ENCODE data around the gene NKX2-3. TPM values are rescaled to one million over a fixed set of nuclear protein-coding genes. Genes with fewer than 3 reads are reported as not detected.

NKX2-3 gene
- total RNA-seq, 3 donors from 2014 or later (not counting 1 experiment from before 2014, with no cell fraction given), result not detected

DNA sequence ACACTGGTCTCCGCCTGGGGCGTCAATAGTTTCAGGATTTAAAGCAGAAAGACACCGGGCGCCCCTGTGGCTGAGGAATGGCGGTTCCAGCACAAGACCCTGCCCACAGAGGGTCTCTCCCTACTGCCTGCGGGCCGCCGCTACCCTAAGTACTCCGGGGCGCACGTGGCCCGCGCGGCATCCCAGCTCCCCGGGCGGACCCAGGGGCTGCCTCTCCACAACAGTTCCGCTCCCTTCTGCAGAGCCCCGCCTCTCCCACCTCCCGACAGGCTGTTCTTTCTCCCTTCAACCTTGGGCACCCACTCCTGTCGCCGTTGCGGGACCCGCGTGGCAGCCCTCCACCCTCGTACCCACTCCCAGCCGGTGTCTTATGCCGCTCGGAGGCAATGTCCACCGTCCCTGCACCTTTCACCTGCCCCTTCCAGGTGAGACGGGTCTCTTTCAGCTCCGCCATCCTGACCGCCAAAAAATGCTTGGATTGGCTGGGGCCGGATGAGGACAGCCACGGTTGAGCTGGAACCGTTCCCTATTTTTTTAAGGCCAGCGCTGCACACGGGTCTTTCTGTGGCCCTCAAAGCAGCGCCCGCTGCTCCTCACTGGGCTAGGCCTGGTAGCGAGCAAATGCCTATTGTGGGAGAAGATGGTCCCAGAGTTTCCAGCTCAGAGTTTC is 1.6 kb upstream of the NKX2-3 start:
- ATAC-seq (no peak), DNase-seq (no peak)
- H3K4me1 ChIP-seq (ENCODE audit: control insufficient read depth, insufficient read depth, low read length), result peaks cover 45% of the 10 kb centered on the region
- peaks cover 81% of the 10 kb centered on the region for H3K27me3 ChIP-seq (ENCODE audit: control insufficient read depth, insufficient read depth, low read length)
- Mint-ChIP-seq H3K27me3 (ENCODE audit: low read depth in 2 of 2) (peaks cover 75 to 77% of the 10 kb centered on the region in 2 donors), H3K27ac (no peak overlapping the region), H3K4me1 (peaks cover 36 to 44% of the 10 kb centered on the region in 2 donors), H3K36me3 (no peaks in the 10 kb centered on the region), H3K4me3 (no peak overlapping the region), H3K9me3 (no peaks in the 10 kb centered on the region)
- no peak overlapping the region for H3K4me3 ChIP-seq (ENCODE audit: low read length)
- TF ChIP-seq CTCF (IDR thresholded peaks at IDR 0.05), result no peak
- H3K9me3 ChIP-seq (ENCODE audit: control insufficient read depth, insufficient read depth, low read length), result no peaks in the 10 kb centered on the region
- no peak overlapping the region for H3K27ac ChIP-seq (ENCODE audit: low read length)
- 12% methylated on average over 40 of the region's 40 CpGs for WGBS (ENCODE audit: insufficient coverage)
- intact Hi-C loops (cut with micrococcal nuclease), result no loop called here
- H3K36me3 ChIP-seq (ENCODE audit: control insufficient read depth, insufficient read depth, low read length), result no peaks in the 10 kb centered on the region

- intact Hi-C loops (cut with micrococcal nuclease), result no loop called here
- H3K4me1 ChIP-seq (ENCODE audit: control insufficient read depth, insufficient read depth, low read length), result peaks cover 45% of the 10 kb centered on the region
- TF ChIP-seq CTCF (IDR thresholded peaks at IDR 0.05), result no peak
- peaks cover 40 to 44% of the 10 kb centered on the region in 2 donors for H3K4me1 Mint-ChIP-seq
- no peak overlapping the region for H3K4me3 ChIP-seq (ENCODE audit: low read length)
- peak overlapping the region; percentile 40 for H3K4me3 Mint-ChIP-seq
- H3K27ac Mint-ChIP-seq, result no peak overlapping the region
- no peak overlapping the region for H3K27ac ChIP-seq (ENCODE audit: low read length)
- DNase-seq (no peak), ATAC-seq (no peak)
- H3K9me3 Mint-ChIP-seq, result no peaks in the 10 kb centered on the region
- H3K27me3 Mint-ChIP-seq (ENCODE audit: low read depth in 2 of 2), result peaks cover 76 to 80% of the 10 kb centered on the region in 2 donors
- 38% methylated on average over 24 of the region's 25 CpGs for WGBS (ENCODE audit: insufficient coverage)
- H3K36me3 ChIP-seq (ENCODE audit: control insufficient read depth, insufficient read depth, low read length), result no peaks in the 10 kb centered on the region
- no peaks in the 10 kb centered on the region for H3K36me3 Mint-ChIP-seq
- no peaks in the 10 kb centered on the region for H3K9me3 ChIP-seq (ENCODE audit: control insufficient read depth, insufficient read depth, low read length)
- H3K27me3 ChIP-seq (ENCODE audit: control insufficient read depth, insufficient read depth, low read length), result peaks cover 80% of the 10 kb centered on the region
These were observed 797 bp upstream of the NKX2-3 start for GRCh38 chr10:99531696-99532593.

DNA sequence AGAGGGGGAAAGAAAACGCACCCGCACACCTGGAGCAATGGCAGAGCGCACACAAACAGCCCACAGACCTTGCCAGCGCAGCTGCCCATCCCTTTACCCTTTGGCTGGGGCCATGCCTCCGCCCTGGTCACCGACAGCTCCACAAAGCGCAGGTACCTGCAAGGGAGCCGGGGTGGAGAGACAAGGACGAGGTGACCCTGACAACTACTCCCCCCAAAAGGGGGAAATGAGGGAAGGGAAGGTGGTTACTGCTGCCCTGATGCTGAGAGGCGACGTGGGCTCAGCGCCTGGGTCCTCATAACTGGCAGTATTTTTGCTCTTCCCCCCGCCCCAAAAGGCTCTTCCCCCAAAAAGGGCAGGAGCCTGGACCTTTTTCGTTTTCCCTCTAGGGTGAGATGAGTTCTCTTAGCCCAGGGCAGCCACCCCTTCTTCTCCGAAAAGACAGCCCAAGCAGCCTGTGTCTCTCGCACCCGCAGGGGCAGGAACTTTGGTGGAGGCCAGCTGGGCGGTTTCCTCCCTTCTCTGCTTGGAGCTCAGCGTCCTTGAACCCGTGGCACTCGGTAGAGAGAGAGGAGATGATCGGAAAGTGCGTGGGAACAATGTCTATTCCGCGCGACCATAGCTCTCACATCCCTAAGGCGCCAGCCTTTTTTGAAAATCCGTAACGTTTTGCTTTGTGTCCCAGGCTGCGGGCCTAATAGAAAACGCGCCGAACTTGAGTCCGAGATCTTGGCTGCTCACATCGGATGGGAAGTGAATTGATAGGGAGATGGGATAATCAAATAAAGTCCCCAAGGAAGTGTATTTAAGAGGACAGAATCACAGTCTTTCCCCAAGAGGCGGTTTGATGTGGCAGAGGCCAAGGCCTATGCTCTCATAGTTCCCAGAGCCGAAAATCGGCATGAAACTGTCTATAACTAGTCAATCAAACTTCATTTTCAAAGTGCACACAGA is 1.0 kb downstream of the NKX2-3 start:
- Histone ChIP-seq H3K36me3 (ENCODE audit: control insufficient read depth, insufficient read depth, low read length) (no peaks in the 10 kb centered on the region), H3K27ac (ENCODE audit: low read length) (no peak overlapping the region), H3K9me3 (ENCODE audit: control insufficient read depth, insufficient read depth, low read length) (no peaks in the 10 kb centered on the region), H3K4me1 (ENCODE audit: control insufficient read depth, insufficient read depth, low read length) (peaks cover 42% of the 10 kb centered on the region), H3K27me3 (ENCODE audit: control insufficient read depth, insufficient read depth, low read length) (peaks cover 71% of the 10 kb centered on the region), H3K4me3 (ENCODE audit: low read length) (no peak overlapping the region)
- H3K4me3 Mint-ChIP-seq, result no peak overlapping the region
- TF ChIP-seq CTCF (IDR thresholded peaks at IDR 0.05), result no peak
- no peak overlapping the region for H3K27ac Mint-ChIP-seq
- DNase-seq (no peak), ATAC-seq (no peak)
- H3K36me3 Mint-ChIP-seq, result no peaks in the 10 kb centered on the region
- H3K9me3 Mint-ChIP-seq, result no peaks in the 10 kb centered on the region
- H3K27me3 Mint-ChIP-seq (ENCODE audit: low read depth in 2 of 2), result peaks cover 79 to 80% of the 10 kb centered on the region in 2 donors
- intact Hi-C loops (cut with micrococcal nuclease), result no loop called here
- 10% methylated on average over 34 of the region's 38 CpGs for WGBS (ENCODE audit: insufficient coverage)
- H3K4me1 Mint-ChIP-seq, result peaks cover 34 to 38% of the 10 kb centered on the region in 2 donors
